Measurements from ENCODE around the gene CHID1. TPM values are rescaled to one million over a fixed set of nuclear protein-coding genes. Genes with fewer than 3 reads are reported as not detected.

CHID1 gene
- polyA plus RNA-seq, 1 experiment = 95.5 TPM

DNA sequence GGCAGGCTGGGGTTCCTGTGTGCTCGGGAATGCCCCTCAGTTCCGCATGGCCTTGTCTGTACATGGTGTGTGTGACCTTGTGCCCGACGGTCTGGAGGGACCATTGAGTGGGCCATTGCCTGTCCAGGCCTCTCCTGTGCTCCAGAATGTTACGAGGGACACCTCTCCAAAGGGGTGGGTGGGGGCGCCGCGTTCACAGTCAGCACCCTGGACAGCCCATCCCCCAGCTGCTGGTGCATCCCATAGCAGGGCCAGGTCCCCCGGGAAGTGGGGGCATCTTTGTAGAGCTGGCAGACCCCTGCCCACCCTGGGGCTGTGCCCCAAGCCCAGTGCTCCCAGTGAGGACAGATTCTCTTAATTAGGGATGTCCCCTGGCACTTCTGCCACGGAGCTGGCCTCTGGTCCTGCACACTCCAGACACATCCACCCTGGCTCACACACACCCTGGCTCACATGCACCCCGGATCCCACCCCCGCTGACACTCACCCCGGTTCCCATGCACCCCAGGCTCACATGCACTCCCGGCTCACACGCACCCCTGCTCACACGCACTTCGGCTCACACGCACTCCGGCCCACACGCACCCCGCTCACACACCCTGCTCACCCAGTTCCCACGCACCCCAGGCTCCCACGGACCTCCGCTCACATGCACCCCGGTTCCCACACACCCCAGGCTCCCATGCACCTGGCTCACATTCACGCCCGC, 52.4 kb downstream of the CHID1 start:
- H3K27ac ChIP-seq (ENCODE audit: low read depth, low read length) = no peak overlapping the region
- DNase-seq (ENCODE audit: low read depth, low spot score) = no peak
- no peaks in the 10 kb centered on the region; the same call in 1 of the 2 replicates for H3K9me3 ChIP-seq (ENCODE audit: control insufficient read depth, insufficient read depth, low read length)
- H3K27me3 ChIP-seq (ENCODE audit: control insufficient read depth, insufficient read depth, low read length) = no peaks in the 10 kb centered on the region
- ChIA-PET CTCF (no interaction called here), POLR2A (interaction anchor here (1.0 to 2.3 kb wide), 2 partner anchors 10 to 17 kb away, joined by 6 read pairs; no protein-coding TSS in a partner anchor)
- TF ChIP-seq, protein P1, sequence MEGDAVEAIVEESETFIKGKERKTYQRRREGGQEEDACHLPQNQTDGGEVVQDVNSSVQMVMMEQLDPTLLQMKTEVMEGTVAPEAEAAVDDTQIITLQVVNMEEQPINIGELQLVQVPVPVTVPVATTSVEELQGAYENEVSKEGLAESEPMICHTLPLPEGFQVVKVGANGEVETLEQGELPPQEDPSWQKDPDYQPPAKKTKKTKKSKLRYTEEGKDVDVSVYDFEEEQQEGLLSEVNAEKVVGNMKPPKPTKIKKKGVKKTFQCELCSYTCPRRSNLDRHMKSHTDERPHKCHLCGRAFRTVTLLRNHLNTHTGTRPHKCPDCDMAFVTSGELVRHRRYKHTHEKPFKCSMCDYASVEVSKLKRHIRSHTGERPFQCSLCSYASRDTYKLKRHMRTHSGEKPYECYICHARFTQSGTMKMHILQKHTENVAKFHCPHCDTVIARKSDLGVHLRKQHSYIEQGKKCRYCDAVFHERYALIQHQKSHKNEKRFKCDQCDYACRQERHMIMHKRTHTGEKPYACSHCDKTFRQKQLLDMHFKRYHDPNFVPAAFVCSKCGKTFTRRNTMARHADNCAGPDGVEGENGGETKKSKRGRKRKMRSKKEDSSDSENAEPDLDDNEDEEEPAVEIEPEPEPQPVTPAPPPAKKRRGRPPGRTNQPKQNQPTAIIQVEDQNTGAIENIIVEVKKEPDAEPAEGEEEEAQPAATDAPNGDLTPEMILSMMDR (IDR thresholded peaks at IDR 0.05; ENCODE audit: low read depth, low read length) = no peak
- no peak overlapping the region for H3K4me3 ChIP-seq (ENCODE audit: low read depth, low read length)

DNA sequence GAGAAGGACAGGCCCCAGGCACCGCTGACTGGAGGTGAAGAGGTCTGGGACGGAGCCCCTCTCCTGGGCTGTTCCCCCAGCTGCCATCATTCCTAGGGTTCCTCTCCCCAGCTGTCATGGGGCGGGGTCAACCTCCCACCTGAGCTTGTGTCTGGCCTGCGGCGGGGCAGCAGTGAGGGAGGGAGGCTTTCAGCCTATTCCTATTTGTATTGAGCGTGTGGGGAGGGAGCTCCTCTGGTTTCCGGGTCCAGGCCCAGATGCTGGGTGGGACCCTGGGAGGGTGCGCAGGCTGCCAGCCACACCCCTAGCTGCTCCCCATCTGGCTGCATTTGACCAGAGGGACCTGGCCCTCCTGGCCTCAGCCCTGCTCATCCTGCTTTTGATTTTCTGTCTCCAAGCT, 54.2 kb downstream of the CHID1 start:
- POLR2A ChIA-PET = interaction anchor here (1.1 kb wide), 1 partner anchor 14 kb away, joined by 6 read pairs; the partner anchor contains the start of gene TSPAN4
- CTCF ChIA-PET = no interaction called here
- Histone ChIP-seq H3K4me3 (ENCODE audit: low read depth, low read length) (no peak overlapping the region), H3K9me3 (ENCODE audit: control insufficient read depth, insufficient read depth, low read length) (no peaks in the 10 kb centered on the region; the same call in 1 of the 2 replicates), H3K27me3 (ENCODE audit: control insufficient read depth, insufficient read depth, low read length) (no peaks in the 10 kb centered on the region), H3K27ac (ENCODE audit: low read depth, low read length) (no peak overlapping the region)
- TF ChIP-seq, protein P1 (IDR thresholded peaks at IDR 0.05; ENCODE audit: low read depth, low read length) = no peak
- no peak for DNase-seq (ENCODE audit: low read depth, low spot score)

DNA sequence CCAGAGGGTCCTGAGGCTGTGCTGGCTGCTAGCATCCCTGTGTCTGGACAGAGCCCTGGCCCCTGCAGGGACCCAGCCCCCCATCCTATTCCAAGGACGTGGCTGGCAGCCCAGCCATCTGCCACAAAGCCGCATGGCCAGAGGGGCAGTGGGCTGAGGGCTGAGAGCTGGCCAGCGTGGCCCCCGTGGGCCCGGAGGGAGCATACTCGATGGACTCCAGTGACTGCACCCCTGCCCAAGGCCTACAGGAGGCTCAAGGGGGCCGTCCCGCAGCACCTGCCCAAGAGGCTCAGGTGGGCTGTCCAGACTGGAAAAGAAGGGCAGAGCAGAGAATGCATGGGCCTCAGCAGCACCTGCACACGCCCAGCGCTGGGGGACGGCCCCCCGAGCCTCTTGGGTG, 54.8 kb downstream of the CHID1 start:
- CTCF ChIA-PET = no interaction called here
- POLR2A ChIA-PET = interaction anchor here (1.1 kb wide), 1 partner anchor 13 kb away, joined by 6 read pairs; the partner anchor contains the start of gene TSPAN4

GRCh38 chr11:855330-855674, 55.3 kb downstream of the CHID1 start:
- CTCF ChIA-PET = no interaction called here
- no peak overlapping the region for H3K4me3 ChIP-seq (ENCODE audit: low read depth, low read length)
- TF ChIP-seq, protein P1 (IDR thresholded peaks at IDR 0.05; ENCODE audit: low read depth, low read length) = no peak
- POLR2A ChIA-PET = no interaction called here
- H3K27ac ChIP-seq (ENCODE audit: low read depth, low read length) = no peak overlapping the region
- DNase-seq (ENCODE audit: low read depth, low spot score) = no peak
- no peaks in the 10 kb centered on the region for H3K27me3 ChIP-seq (ENCODE audit: control insufficient read depth, insufficient read depth, low read length)
- no peaks in the 10 kb centered on the region; the same call in 1 of the 2 replicates for H3K9me3 ChIP-seq (ENCODE audit: control insufficient read depth, insufficient read depth, low read length)

More for the DNA sequence above, 54.8 kb downstream of the CHID1 start:
- no peaks in the 10 kb centered on the region; the same call in 1 of the 2 replicates for H3K9me3 ChIP-seq (ENCODE audit: control insufficient read depth, insufficient read depth, low read length)
- no peak for DNase-seq (ENCODE audit: low read depth, low spot score)
- no peaks in the 10 kb centered on the region for H3K27me3 ChIP-seq (ENCODE audit: control insufficient read depth, insufficient read depth, low read length)
- H3K27ac ChIP-seq (ENCODE audit: low read depth, low read length) = no peak overlapping the region
- no peak overlapping the region for H3K4me3 ChIP-seq (ENCODE audit: low read depth, low read length)
- TF ChIP-seq, protein P1 (IDR thresholded peaks at IDR 0.05; ENCODE audit: low read depth, low read length) = no peak

- Histone ChIP-seq H3K9me3 (ENCODE audit: control insufficient read depth, insufficient read depth, low read length) (no peaks in the 10 kb centered on the region; the same call in 1 of the 2 replicates), H3K27me3 (ENCODE audit: control insufficient read depth, insufficient read depth, low read length) (no peaks in the 10 kb centered on the region), H3K4me3 (ENCODE audit: low read depth, low read length) (no peak overlapping the region), H3K27ac (ENCODE audit: low read depth, low read length) (peak overlapping the region; percentile 11)
- ChIA-PET CTCF (no interaction called here), POLR2A (interaction anchor here (0.6 kb wide), 1 partner anchor 27 kb away, joined by 4 read pairs; no protein-coding TSS in a partner anchor)
- DNase-seq (ENCODE audit: low read depth, low spot score) = no peak
- TF ChIP-seq, protein P1 (IDR thresholded peaks at IDR 0.05; ENCODE audit: low read depth, low read length) = no peak
Measured at GRCh38 chr11:854601-855329, 55.8 kb downstream of the CHID1 start.
